T-helper 2 cell (primary cell): ENCODE measurements around the gene FAM174C.
A peak's percentile ranks its signal among the peaks of the same experiment; 100 is the strongest.
"Not testable (repeated sequence)": the region's sequence is repeated elsewhere in the genome, so short reads cannot be mapped to it uniquely, and the experiment has no call there.

ENCODE experiments used
- DNase-seq, 5 experiments: peaks; one replicate each; pipeline versions ENCODE4 v3.0.0 to v3.0.0-alpha.2; 2012 to 2022

The FAM174C gene

DNA sequence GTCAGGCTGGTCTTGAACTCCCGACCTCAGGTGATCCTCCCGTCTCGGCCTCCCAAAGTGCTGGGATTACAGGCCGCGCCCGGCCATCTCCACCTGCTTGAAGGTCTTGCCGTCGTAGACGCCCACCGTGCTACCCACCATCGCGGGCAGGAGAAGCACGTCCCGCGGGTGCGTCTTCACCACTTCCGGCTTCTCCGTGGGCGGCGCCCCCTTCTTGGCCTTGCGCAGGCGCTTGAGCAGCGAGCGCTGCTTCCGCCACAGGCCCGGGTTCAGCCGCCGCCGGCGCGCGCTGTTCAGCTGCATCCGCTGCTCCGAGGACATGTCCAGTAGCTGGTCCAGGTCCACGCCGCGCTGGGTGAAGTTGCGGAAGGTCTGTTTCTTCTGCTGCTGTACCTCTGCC lies 32.0 kb downstream of the FAM174C start:
- DNase-seq: no peak

DNA sequence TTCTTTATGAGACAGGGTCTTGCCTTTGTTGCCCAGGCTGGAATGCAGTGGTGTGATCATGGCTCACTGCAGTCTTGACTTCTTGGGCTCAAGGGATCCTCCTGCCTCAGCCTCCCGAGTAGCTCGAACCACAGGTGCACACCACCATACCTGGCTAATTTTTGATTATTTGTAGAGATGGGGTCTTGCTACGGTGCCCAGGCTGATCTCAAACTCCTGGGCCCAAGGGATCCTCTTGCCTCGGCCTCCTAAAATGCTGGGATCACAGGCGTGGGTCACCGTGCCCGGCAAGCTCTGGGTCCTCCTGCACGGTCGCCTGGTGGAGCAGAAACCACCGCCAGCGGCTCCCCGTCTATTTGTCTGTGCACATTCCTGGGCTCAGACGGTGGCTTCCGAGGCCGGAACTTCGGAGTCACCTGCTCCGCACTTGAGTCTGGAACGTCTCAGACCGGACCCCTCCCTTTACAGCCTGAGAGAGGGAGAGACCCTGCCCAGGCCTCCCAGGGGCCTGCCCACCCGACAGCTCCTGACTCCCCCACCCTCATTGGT lies 32.5 kb downstream of the FAM174C start:
- DNase-seq: no peak

GRCh38 chr19:1308718-1309117 lies 33.4 kb downstream of the FAM174C start:
- DNase-seq: no peak

GRCh38 chr19:1309977-1310852 lies 34.9 kb downstream of the FAM174C start:
- no peak for DNase-seq

DNA sequence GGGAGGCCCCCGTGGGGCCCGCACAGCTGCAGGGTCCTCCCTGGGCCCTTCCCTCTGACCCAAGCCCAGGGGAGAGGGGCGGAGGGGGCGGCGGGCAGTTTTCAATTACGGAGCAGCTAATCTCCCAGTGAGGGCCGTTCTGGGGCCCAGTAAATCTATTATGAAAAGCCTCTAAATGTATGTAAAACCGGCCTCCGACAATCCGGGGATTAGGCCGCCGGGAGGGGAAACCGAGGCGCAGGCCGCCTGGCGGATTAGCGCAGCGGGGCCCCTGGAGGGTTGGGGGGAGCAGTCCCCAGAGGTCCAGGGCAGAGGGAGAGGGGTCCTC lies 35.5 kb downstream of the FAM174C start:
- no peak for DNase-seq

GRCh38 chr19:1311543-1312091 lies 36.3 kb downstream of the FAM174C start:
- no peak for DNase-seq

- no peak for DNase-seq
Observed at GRCh38 chr19:1312767-1313694, 37.7 kb downstream of the FAM174C start.

DNA sequence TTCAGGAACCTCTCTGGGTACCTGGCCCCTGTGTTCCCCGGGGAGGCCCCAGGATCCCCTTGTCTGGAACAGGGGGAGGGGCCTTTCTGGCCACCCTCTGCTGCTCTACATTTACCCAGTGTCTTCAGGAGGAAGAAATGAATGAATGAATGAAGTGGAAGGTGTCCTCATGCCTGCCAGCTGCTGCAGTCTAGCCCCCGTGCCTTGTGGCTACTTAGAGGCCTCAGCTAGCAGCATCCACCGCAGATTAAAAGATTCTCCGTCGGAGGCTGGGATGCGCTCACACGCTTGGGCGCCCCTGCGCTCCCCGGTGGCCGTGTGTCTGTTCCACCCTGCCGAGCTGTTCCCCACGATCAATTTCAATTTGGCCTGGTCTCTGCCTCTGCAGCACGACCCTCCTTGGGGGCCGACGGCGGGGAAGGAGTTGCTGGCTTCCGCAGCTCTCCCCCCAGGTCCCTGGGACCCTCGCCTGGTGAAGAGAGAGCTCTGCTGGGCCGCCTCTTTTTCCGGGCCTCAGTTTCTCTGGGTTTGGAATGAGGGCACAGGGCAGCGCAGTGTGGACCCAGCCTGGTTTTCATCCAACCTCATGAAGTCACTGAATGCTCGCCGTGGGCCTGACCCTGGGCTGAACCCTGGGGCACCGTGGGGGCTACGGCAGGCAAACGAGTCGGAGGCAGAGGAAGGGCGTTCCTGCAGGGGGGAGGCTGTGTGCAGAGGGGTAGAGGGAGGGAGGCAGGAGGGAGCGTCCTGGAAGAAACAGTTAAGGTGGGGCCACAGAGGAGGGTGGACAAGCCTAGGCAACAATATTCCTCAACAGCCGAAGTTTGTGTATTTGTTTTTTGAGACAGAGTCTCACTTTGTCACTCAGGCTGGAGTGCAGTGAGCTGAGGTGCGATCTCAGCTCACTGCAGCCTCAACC lies 38.6 kb downstream of the FAM174C start:
- no peak for DNase-seq

DNA sequence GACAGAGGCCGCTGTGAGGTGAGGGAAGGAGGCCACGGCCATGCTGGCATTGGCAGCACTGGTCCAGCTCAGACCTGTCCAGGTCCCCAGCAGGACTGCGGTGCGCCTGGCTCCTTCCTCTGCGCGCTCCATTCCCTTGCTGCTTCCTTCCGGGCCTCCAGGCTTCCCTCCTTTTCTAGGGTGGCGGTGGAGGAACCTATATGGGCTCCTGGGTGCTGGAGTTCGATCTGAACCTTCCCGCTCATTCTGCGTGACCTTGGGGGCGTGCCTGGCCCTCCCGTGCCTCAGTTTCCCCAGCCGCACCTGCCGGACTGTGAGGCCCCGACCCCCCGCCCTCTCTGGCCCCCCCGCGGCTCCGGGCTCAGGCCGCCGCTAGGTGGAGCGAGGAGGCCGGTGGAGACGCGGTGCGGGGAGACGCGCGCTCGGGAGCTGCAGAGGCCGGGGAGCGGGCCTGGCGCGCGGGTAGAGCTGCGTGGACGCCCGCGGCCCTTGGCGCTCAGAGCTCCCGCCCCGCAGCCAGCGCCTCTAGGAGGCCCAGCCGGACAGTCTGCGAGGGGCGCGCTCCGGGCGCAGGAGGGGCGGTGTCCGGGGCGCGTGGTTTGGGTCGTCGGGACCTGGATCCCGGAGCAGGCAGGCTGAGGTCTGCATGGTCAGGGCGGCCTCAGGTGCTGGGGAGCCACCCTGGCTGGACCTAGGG lies 40.3 kb downstream of the FAM174C start:
- peak in 1 of 5 experiments; percentile 42 for DNase-seq

DNA sequence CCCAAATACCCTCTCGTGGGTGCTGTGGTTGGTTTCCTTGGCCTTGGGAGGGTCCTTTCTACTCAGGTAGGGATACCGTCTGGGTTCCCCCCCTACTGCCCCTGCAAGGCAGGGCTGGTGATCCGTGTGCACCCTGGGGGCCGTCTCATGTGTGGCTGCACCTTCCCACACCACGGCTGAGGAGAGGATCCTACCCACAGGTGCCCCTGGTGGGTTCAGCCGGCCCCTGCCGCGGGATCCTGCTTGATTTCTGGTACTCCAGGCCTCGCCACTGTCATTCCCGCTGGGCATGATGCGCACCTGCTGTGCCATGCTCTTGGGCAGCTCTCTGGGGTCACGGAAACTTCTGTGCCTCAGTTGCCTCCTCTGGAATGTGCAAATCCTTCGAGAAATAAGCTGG lies 41.1 kb downstream of the FAM174C start:
- DNase-seq: no peak

GRCh38 chr19:1317274-1318003 lies 42.1 kb downstream of the FAM174C start:
- DNase-seq: no peak

GRCh38 chr19:1318678-1319471 lies 43.5 kb downstream of the FAM174C start:
- no peak for DNase-seq

DNA sequence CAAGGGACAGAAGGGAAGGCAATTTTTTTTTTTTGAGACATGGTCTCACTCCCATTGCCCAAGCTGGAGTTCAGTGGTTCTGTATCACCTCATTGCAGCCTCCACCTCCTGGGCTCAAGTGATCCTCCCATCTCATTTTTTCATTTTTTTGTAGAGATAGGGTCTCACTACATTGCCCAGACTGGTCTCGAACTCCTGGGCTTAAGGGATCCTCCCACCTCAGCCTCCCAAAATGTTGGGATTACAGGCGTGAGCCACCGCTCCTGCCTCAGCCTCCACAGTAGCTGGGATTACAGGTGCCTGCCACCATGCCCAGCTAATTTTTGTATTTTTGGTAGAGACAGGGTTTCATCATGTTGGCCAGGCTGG lies 44.9 kb downstream of the FAM174C start:
- not testable (repeated sequence) for DNase-seq

DNA sequence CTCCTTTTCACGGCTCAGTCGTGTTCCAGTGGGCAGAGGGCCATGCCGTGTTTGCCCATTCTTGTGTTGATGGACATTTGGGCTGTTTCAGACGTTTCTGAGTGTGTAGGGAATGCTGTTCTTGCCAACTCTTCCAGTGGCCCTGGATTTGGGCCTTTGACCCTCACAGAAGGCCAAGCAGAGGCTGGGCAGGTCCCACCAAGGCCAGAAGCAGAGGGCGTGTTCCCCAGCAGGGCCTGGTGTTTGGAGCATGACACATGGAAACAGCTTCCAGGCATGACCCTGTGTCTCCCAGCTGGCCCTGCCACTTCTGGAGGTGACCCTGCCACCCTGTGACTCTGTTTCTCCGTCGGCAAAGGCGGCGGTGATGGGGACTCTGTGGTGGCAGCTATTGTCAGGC lies 46.2 kb downstream of the FAM174C start:
- no peak for DNase-seq

DNA sequence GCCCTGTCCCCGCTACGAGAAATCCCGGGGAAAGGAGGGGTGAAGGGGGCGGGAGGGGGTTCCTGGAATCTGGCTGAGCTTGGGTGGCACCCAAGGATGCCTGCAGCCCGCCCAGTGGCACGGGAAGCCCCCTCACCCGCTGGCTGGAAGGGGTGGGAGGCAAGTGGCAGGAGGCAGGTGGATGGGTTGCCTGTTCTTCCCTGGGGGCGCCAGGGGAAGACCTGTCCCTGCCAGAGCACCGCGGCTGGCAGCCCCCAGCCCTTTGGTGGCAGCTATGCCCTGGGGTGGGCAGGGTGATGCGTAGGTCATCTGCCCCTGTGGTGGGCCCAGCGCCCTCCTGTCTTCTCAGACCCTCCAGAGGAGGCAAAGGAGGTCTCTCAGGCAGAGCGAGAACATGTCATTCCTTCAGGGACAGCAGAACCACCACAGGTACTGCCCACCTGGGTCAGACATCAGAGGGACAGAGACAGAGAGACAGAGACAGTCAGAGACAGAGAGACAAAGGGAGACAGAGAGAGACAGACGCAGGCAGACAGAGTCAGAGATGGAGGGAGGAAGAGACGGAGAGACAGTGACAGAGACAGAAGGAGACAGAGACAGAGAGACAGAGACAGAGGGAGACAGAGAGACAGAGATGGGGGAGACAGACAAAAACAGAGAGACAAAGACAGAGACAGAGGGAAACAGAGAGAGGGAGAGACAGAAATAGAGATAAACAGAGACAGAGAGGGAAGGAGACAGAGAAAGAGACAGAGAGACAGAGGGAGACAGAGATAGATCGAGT lies 47.1 kb downstream of the FAM174C start:
- DNase-seq: no peak

DNA sequence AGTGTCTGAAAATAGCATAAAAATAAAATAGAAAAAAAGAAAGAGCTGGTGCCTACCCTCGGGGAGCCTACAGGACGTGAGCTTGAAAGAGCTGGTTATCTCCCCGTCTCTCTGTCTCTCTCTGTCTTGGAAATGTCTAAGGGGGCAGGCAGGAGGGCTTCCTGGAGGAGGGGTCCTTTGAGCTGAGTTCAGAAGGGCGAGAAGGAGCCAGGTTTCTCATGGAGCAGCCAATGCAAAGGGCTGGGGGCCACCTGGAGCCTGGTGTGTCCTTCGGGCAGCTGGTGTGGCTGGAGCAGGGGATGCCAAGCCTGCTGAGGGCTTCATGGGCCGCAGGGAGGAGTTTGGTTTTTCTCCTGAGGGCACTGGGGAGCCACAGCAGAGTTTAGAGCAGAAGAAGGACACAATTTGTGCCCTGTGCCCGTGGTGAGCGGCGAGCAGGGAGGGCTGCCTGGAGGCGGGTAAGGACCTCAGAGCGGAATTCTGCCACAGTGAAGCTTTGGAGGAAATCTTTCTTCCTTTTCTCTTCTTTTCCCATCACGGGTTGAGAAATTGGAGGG lies 49.0 kb downstream of the FAM174C start:
- no peak for DNase-seq

GRCh38 chr19:1324806-1325567 lies 49.7 kb downstream of the FAM174C start:
- no peak for DNase-seq
